ENCODE results near the gene DENND1B.

- TF ChIP-seq CTCF (IDR thresholded peaks at IDR 0.05; ENCODE audit: poor library complexity) (no peak), EZH2 (IDR thresholded peaks at IDR 0.05; ENCODE audit: borderline replicate concordance) (no peak), EZH2phosphoT487 (IDR thresholded peaks at IDR 0.05; ENCODE audit: low read depth, severe bottlenecking, unreplicated experiment) (no peak)
Measured at GRCh38 chr1:197606168-197606845, 169.0 kb downstream of the DENND1B start.
